A673 (cell line): ENCODE measurements around the gene DDR2. TPM values are rescaled to one million over a fixed set of nuclear protein-coding genes. Genes with fewer than 3 reads are reported as not detected.

Experiments used
- BruUV-seq: library from RNA; stranded (reverse); fragments of 400-500 nt; replicated peaks from 2 replicates; lab custom pipeline; 2021; lab: Mats Ljungman, UMichigan
- CTCF ChIA-PET: fragments of 300-600 bp; sonication (Branson Sonifier 250); formaldehyde crosslinking; loops from one replicate; lab custom pipeline; 2022; ENCODE audit warnings: antibody characterized with exemption; lab: Charles Lee
- POLR2A ChIA-PET: fragments of 300-600 bp; sonication (Branson Sonifier 250); formaldehyde crosslinking; loops from one replicate; lab custom pipeline; 2022; ENCODE audit warnings: antibody characterized with exemption; ENCODE audit not compliant: low non-redundant PET; lab: Charles Lee
- DNase-seq: peaks from one replicate; pipeline ENCODE4 v3.0.0-alpha.2; 2015; ENCODE audit warnings: low spot score
- H3K27ac ChIP-seq: fragments of 200-600 bp; sonication (generic); 2 replicates; pipeline ENCODE4 v1.5.1; 2016; ENCODE audit warnings: mixed run types, low read depth, mild to moderate bottlenecking, mixed read lengths, antibody characterized with exemption, low read length; ENCODE audit not compliant: poor library complexity, severe bottlenecking
- H3K27me3 ChIP-seq: fragments of 200-600 bp; sonication (generic); replicated peaks from 2 replicates; pipeline ENCODE4 v1.6.1; 2017; ENCODE audit warnings: mixed run types, low read depth, mild to moderate bottlenecking, mixed read lengths, antibody characterized with exemption, low read length; ENCODE audit not compliant: insufficient read depth, poor library complexity
- H3K36me3 ChIP-seq: fragments of 200-600 bp; sonication (generic); 2 replicates; pipeline ENCODE4 v1.6.1; 2016; ENCODE audit warnings: mixed run types, mild to moderate bottlenecking, mixed read lengths, antibody characterized with exemption, low read length; ENCODE audit not compliant: insufficient read depth, poor library complexity, severe bottlenecking
- H3K4me1 ChIP-seq: fragments of 200-600 bp; sonication (generic); 2 replicates; pipeline ENCODE4 v1.6.1; 2017; ENCODE audit warnings: mixed run types, mild to moderate bottlenecking, mixed read lengths, antibody characterized with exemption, low read length; ENCODE audit not compliant: insufficient read depth, poor library complexity, severe bottlenecking
- H3K4me3 ChIP-seq: fragments of 200-600 bp; sonication (generic); 2 replicates; pipeline ENCODE4 v1.5.1; 2016; ENCODE audit warnings: low read depth, mixed run types, mild to moderate bottlenecking, mixed read lengths, low read length; ENCODE audit not compliant: poor library complexity, severe bottlenecking
- H3K9me3 ChIP-seq: fragments of 200-600 bp; sonication (generic); 2 replicates; pipeline ENCODE4 v1.6.1; 2016; ENCODE audit warnings: mixed run types, low read depth, mild to moderate bottlenecking, mixed read lengths, antibody characterized with exemption, low read length; ENCODE audit not compliant: poor library complexity, severe bottlenecking
- CTCF ChIP-seq: fragments of 300-800, 200-600 bp; sonication (generic); conservative IDR thresholded peaks from 2 replicates; pipeline ENCODE4 v1.5.1; 2017; ENCODE audit warnings: low read depth, mild to moderate bottlenecking, antibody characterized with exemption, low read length, moderate library complexity, mixed read lengths
- EZH2 ChIP-seq: fragments of 200-600 bp; sonication (generic); IDR thresholded peaks from 2 replicates; pipeline ENCODE4 v1.6.1; 2017; ENCODE audit warnings: borderline replicate concordance, low read depth, mild to moderate bottlenecking, mixed read lengths, antibody characterized with exemption, low read length; ENCODE audit not compliant: poor library complexity, severe bottlenecking
- intact Hi-C: fragments of 100-400 bp; cut with micrococcal nuclease; formaldehyde crosslinking; loops from one replicate; pipeline ENCODE4 v1.10.0; 2022; ENCODE audit not compliant: unreplicated experiment
- total RNA-seq: library from RNA; stranded (reverse); gene quantifications from 2 replicates; pipeline ENCODE4 v1.2.3, GENCODE V29; 2021

Gene DDR2
- total RNA-seq, 1 experiment from 2014 or later, result 121 TPM

DNA sequence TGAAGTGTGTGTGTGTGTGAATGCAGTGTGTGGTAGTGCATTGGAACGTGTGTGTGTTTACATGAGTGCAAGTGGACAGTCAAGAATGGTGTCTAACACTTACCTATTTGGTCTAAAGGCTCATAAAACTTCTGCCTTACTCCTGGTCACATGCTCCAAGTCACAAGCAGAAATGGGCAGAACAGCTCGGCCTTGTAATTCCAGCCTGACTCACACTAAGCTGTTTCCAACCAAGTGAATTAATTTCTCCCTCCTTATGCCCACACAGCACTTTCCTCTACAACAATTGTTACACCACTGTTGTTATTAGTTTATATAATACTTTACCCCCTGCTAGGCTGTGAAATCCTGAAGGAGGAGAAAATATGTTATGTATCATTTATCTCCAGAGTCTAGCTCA, 43.8 kb downstream of the DDR2 start:
- no TSS peak for BruUV-seq
- H3K9me3 ChIP-seq, result peaks cover 13% of the 10 kb centered on the region
- H3K36me3 ChIP-seq, result peaks cover 23% of the 10 kb centered on the region
- CTCF ChIA-PET, result interaction anchor here (0.5 kb wide), 1 partner anchor 91 kb away, joined by 5 read pairs; no protein-coding TSS in a partner anchor
- peaks cover 63% of the 10 kb centered on the region for H3K4me1 ChIP-seq
- TF ChIP-seq EZH2 (no peak), CTCF (no peak)
- H3K4me3 ChIP-seq, result no peak overlapping the region
- peak; percentile 79 for DNase-seq
- intact Hi-C loops, result no loop called here
- POLR2A ChIA-PET, result no interaction called here
- H3K27ac ChIP-seq, result peak overlapping the region; percentile 65
- no peaks in the 10 kb centered on the region for H3K27me3 ChIP-seq

GRCh38 chr1:162676750-162677149, 44.5 kb downstream of the DDR2 start:
- no peak overlapping the region for H3K4me3 ChIP-seq
- H3K36me3 ChIP-seq, result peaks cover 23% of the 10 kb centered on the region
- ChIA-PET CTCF (no interaction called here), POLR2A (no interaction called here)
- H3K27ac ChIP-seq, result peak overlapping the region; percentile 65
- peaks cover 13% of the 10 kb centered on the region for H3K9me3 ChIP-seq
- intact Hi-C loops, result no loop called here
- DNase-seq, result peak; percentile 40
- no TSS peak for BruUV-seq
- H3K27me3 ChIP-seq, result no peaks in the 10 kb centered on the region
- TF ChIP-seq CTCF, result no peak
- TF ChIP-seq EZH2, result no peak
- peaks cover 58% of the 10 kb centered on the region for H3K4me1 ChIP-seq

- peak overlapping the region; percentile 65 for H3K27ac ChIP-seq
- H3K4me3 ChIP-seq, result no peak overlapping the region
- no peaks in the 10 kb centered on the region for H3K27me3 ChIP-seq
- no peak for DNase-seq
- ChIA-PET CTCF (no interaction called here), POLR2A (no interaction called here)
- intact Hi-C loops, result no loop called here
- peaks cover 13% of the 10 kb centered on the region for H3K9me3 ChIP-seq
- H3K36me3 ChIP-seq, result peaks cover 23% of the 10 kb centered on the region
- peak; percentile 41; the same call in 1 of the 2 replicates for TF ChIP-seq CTCF
- no peak for TF ChIP-seq EZH2
- BruUV-seq, result no TSS peak
- H3K4me1 ChIP-seq, result peaks cover 48% of the 10 kb centered on the region
Observed at GRCh38 chr1:162677607-162678371, 45.5 kb downstream of the DDR2 start.
